ENCODE results near the gene CDH13. TPM values are rescaled to one million over a fixed set of nuclear protein-coding genes. Genes with fewer than 3 reads are reported as not detected.

CDH13 gene
- total RNA-seq, 2 donors from 2014 or later, result 228 to 280 TPM

DNA sequence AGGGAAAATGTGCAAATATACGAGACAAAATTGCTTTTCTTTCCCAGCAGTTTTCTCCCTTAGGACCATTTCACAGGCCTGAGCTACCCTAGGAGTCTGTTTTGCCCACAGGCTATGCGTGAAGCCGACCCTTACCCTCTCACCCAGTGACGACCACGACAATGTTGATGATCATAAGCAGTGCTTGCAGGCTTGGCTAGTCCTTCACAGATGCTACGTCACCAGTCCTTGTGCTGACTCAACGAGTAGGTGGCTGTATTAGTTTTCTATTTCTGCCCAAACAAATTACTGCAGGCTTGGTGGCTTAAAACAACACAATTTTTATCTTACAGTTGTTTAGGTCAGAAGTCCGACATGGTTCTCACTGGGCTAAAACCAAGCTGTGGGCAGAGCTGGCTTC is 606.4 kb downstream of the CDH13 start:
- Histone ChIP-seq H3K27me3 (replicated peaks; ENCODE audit: insufficient read depth) (no peaks in the 10 kb centered on the region), H3K36me3 (no peaks in the 10 kb centered on the region), H3K9me3 (no peaks in the 10 kb centered on the region), H3K27ac (no peak overlapping the region), H3K4me1 (ENCODE audit: control insufficient read depth in 1 of 2, low read depth in 2 of 2) (no peaks in the 10 kb centered on the region), H3K4me3 (no peak overlapping the region)
- ATAC-seq (ENCODE audit: insufficient number of reproducible peaks, low FRiP score, low read depth), result no peak
- TF ChIP-seq, protein P1, sequence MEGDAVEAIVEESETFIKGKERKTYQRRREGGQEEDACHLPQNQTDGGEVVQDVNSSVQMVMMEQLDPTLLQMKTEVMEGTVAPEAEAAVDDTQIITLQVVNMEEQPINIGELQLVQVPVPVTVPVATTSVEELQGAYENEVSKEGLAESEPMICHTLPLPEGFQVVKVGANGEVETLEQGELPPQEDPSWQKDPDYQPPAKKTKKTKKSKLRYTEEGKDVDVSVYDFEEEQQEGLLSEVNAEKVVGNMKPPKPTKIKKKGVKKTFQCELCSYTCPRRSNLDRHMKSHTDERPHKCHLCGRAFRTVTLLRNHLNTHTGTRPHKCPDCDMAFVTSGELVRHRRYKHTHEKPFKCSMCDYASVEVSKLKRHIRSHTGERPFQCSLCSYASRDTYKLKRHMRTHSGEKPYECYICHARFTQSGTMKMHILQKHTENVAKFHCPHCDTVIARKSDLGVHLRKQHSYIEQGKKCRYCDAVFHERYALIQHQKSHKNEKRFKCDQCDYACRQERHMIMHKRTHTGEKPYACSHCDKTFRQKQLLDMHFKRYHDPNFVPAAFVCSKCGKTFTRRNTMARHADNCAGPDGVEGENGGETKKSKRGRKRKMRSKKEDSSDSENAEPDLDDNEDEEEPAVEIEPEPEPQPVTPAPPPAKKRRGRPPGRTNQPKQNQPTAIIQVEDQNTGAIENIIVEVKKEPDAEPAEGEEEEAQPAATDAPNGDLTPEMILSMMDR (IDR thresholded peaks at IDR 0.05), result no peak
- DNase-seq (ENCODE audit: low spot score), result no peak

- ATAC-seq (ENCODE audit: insufficient number of reproducible peaks, low FRiP score, low read depth) (no peak), DNase-seq (ENCODE audit: low spot score) (no peak)
- no peaks in the 10 kb centered on the region for H3K9me3 ChIP-seq
- TF ChIP-seq, protein P1 (IDR thresholded peaks at IDR 0.05), result no peak
- no peaks in the 10 kb centered on the region for H3K27me3 ChIP-seq (replicated peaks; ENCODE audit: insufficient read depth)
- no peaks in the 10 kb centered on the region for H3K4me1 ChIP-seq (ENCODE audit: control insufficient read depth in 1 of 2, low read depth in 2 of 2)
- H3K4me3 ChIP-seq, result no peak overlapping the region
- H3K36me3 ChIP-seq, result no peaks in the 10 kb centered on the region
- H3K27ac ChIP-seq, result no peak overlapping the region
These were observed 612.4 kb downstream of the CDH13 start for GRCh38 chr16:83238949-83239691.

- no peaks in the 10 kb centered on the region for H3K9me3 ChIP-seq
- no peak overlapping the region for H3K4me3 ChIP-seq
- no peaks in the 10 kb centered on the region for H3K27me3 ChIP-seq (replicated peaks; ENCODE audit: insufficient read depth)
- TF ChIP-seq, protein P1 (IDR thresholded peaks at IDR 0.05), result no peak
- DNase-seq (ENCODE audit: low spot score) (no peak), ATAC-seq (ENCODE audit: insufficient number of reproducible peaks, low FRiP score, low read depth) (no peak)
- no peak overlapping the region for H3K27ac ChIP-seq
- H3K4me1 ChIP-seq (ENCODE audit: control insufficient read depth in 1 of 2, low read depth in 2 of 2), result no peaks in the 10 kb centered on the region
- H3K36me3 ChIP-seq, result no peaks in the 10 kb centered on the region
These were observed 617.3 kb downstream of the CDH13 start for GRCh38 chr16:83244057-83244456.

DNA sequence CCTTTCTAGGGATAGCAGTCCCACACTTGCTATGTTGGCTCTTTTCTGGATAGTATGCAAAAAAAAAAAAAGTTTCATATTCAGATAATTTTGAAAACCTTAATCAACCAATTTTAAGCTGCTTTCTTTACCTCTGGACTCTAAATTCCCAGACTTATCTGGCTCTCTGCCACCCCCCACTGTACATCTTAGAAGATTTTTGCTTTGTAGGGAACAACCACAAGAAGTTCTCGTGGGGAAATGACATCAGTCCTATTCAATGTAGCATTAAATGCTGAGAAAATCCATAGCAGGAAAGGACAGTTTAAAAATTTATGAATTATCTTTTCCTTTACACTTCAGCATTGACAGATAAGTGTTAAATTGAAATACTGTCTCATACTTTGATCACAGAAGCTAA is 618.3 kb downstream of the CDH13 start:
- ATAC-seq (ENCODE audit: insufficient number of reproducible peaks, low FRiP score, low read depth), result no peak
- Histone ChIP-seq H3K27ac (no peak overlapping the region), H3K36me3 (no peaks in the 10 kb centered on the region), H3K4me3 (no peak overlapping the region), H3K4me1 (ENCODE audit: control insufficient read depth in 1 of 2, low read depth in 2 of 2) (no peaks in the 10 kb centered on the region), H3K27me3 (replicated peaks; ENCODE audit: insufficient read depth) (no peaks in the 10 kb centered on the region), H3K9me3 (no peaks in the 10 kb centered on the region)
- TF ChIP-seq, protein P1 (IDR thresholded peaks at IDR 0.05), result no peak
- DNase-seq (ENCODE audit: low spot score), result no peak

GRCh38 chr16:83247767-83248372 is 621.1 kb downstream of the CDH13 start:
- Histone ChIP-seq H3K4me3 (no peak overlapping the region), H3K27ac (no peak overlapping the region)
- no peak for ATAC-seq (ENCODE audit: insufficient number of reproducible peaks, low FRiP score, low read depth)

More at GRCh38 chr16:83247767-83248372, 621.1 kb downstream of the CDH13 start:
- Histone ChIP-seq H3K9me3 (no peaks in the 10 kb centered on the region), H3K27me3 (replicated peaks; ENCODE audit: insufficient read depth) (no peaks in the 10 kb centered on the region), H3K4me1 (ENCODE audit: control insufficient read depth in 1 of 2, low read depth in 2 of 2) (no peaks in the 10 kb centered on the region), H3K36me3 (no peaks in the 10 kb centered on the region)
- no peak for DNase-seq (ENCODE audit: low spot score)
- TF ChIP-seq, protein P1 (IDR thresholded peaks at IDR 0.05), result no peak
